HG03196 (cell line): ENCODE results near the gene ZIM2.

Experiments used
- ATAC-seq: cut with Tn5 transposase; IDR thresholded peaks from one replicate; pipeline ENCODE4 v1.9.1; 2021; ENCODE audit not compliant: unreplicated experiment

The ZIM2 gene

GRCh38 chr19:56839652-56840450 is 675 bp downstream of the ZIM2 start:
- ATAC-seq, result no peak

GRCh38 chr19:56838909-56839651 is 1.4 kb downstream of the ZIM2 start:
- ATAC-seq, result no peak

GRCh38 chr19:56838024-56838908 is 2.3 kb downstream of the ZIM2 start:
- no peak for ATAC-seq

- ATAC-seq, result no peak
Observed at GRCh38 chr19:56837492-56838023, 3.0 kb downstream of the ZIM2 start.

GRCh38 chr19:56837004-56837403 is 3.5 kb downstream of the ZIM2 start:
- ATAC-seq, result no peak

GRCh38 chr19:56836059-56836458 is 4.5 kb downstream of the ZIM2 start:
- ATAC-seq, result no peak

GRCh38 chr19:56835401-56835800 is 5.1 kb downstream of the ZIM2 start:
- ATAC-seq, result no peak

GRCh38 chr19:56834564-56835375 is 5.8 kb downstream of the ZIM2 start:
- no peak for ATAC-seq

GRCh38 chr19:56832352-56832928 is 8.1 kb downstream of the ZIM2 start:
- ATAC-seq, result no peak

- no peak for ATAC-seq
Observed at GRCh38 chr19:56831255-56831654, 9.3 kb downstream of the ZIM2 start.

- no peak for ATAC-seq
Observed at GRCh38 chr19:56829596-56829995, 10.9 kb downstream of the ZIM2 start.

GRCh38 chr19:56827708-56828107 is 12.8 kb downstream of the ZIM2 start:
- ATAC-seq, result no peak

- no peak for ATAC-seq
Observed at GRCh38 chr19:56823956-56824355, 16.6 kb downstream of the ZIM2 start.

GRCh38 chr19:56823417-56823816 is 17.1 kb downstream of the ZIM2 start:
- ATAC-seq, result no peak

GRCh38 chr19:56822755-56823154 is 17.8 kb downstream of the ZIM2 start:
- ATAC-seq, result no peak

- no peak for ATAC-seq
Observed at GRCh38 chr19:56821675-56822074, 18.9 kb downstream of the ZIM2 start.

GRCh38 chr19:56821209-56821608 is 19.3 kb downstream of the ZIM2 start:
- ATAC-seq, result no peak

- no peak for ATAC-seq
Observed at GRCh38 chr19:56819166-56819565, 21.4 kb downstream of the ZIM2 start.

GRCh38 chr19:56814656-56815055 is 25.9 kb downstream of the ZIM2 start:
- ATAC-seq, result no peak

- ATAC-seq, result no peak
Observed at GRCh38 chr19:56813531-56813930, 27.0 kb downstream of the ZIM2 start.
